H54 (cell line): ENCODE data around the gene CD276.
"Not testable (repeated sequence)": the region's sequence is repeated elsewhere in the genome, so short reads cannot be mapped to it uniquely, and the experiment has no call there.

ENCODE experiments used
- DNase-seq: peaks from one replicate; pipeline ENCODE4 v3.0.0; 2011; ENCODE audit warnings: low spot score, mixed read lengths; ENCODE audit not compliant: insufficient read length
- FAIRE-seq: peaks from 3 replicates; lab custom pipeline; 2011; peaks lifted over from hg19 to GRCh38; lab: Jason Lieb, UNC
- POLR2A ChIP-seq: IDR thresholded peaks from 2 replicates; pipeline ENCODE4 v1.6.1; 2011; ENCODE audit warnings: low read depth, mild to moderate bottlenecking, low read length

Gene CD276

GRCh38 chr15:73695773-73696640 is 11.8 kb downstream of the CD276 start:
- DNase-seq (no peak), FAIRE-seq (no peak)
- no peak for TF ChIP-seq POLR2A

- no peak for TF ChIP-seq POLR2A
- FAIRE-seq = no peak
- no peak for DNase-seq
Observed at GRCh38 chr15:73696641-73697001, 12.4 kb downstream of the CD276 start.

GRCh38 chr15:73697033-73697467 is 12.9 kb downstream of the CD276 start:
- 0 out of 2 replicates have a peak, but pooled peaks have one; percentile 12 for TF ChIP-seq POLR2A
- FAIRE-seq = no peak
- DNase-seq = peak; percentile 79

- FAIRE-seq = no peak
- TF ChIP-seq POLR2A = no peak
- DNase-seq = no peak
Observed at GRCh38 chr15:73699249-73700040, 15.3 kb downstream of the CD276 start.

GRCh38 chr15:73700041-73700842 is 16.1 kb downstream of the CD276 start:
- no peak for TF ChIP-seq POLR2A
- FAIRE-seq (no peak), DNase-seq (peak; percentile 35)

GRCh38 chr15:73702311-73703239 is 18.4 kb downstream of the CD276 start:
- not testable (repeated sequence) for DNase-seq, FAIRE-seq

- not testable (repeated sequence) for FAIRE-seq
Observed at GRCh38 chr15:73703601-73704000, 19.4 kb downstream of the CD276 start.

GRCh38 chr15:73704142-73704868 is 20.1 kb downstream of the CD276 start:
- not testable (repeated sequence) for DNase-seq, FAIRE-seq

More at GRCh38 chr15:73703601-73704000, 19.4 kb downstream of the CD276 start:
- not testable (repeated sequence) for DNase-seq

GRCh38 chr15:73704869-73705645 is 20.9 kb downstream of the CD276 start:
- no peak for TF ChIP-seq POLR2A
- FAIRE-seq (no peak), DNase-seq (peak; percentile 28)

GRCh38 chr15:73708691-73709090 is 24.5 kb downstream of the CD276 start:
- DNase-seq = no peak
- no peak for TF ChIP-seq POLR2A
- no peak for FAIRE-seq

GRCh38 chr15:73709241-73709640 is 25.1 kb downstream of the CD276 start:
- FAIRE-seq = no peak
- no peak for DNase-seq
- no peak for TF ChIP-seq POLR2A

- TF ChIP-seq POLR2A = no peak
- no peak for DNase-seq
- no peak for FAIRE-seq
Observed at GRCh38 chr15:73709686-73710085, 25.5 kb downstream of the CD276 start.
